ENCODE measurements around the gene SPN. TPM values are rescaled to one million over a fixed set of nuclear protein-coding genes. Genes with fewer than 3 reads are reported as not detected.

The SPN gene
- total and polyA plus RNA-seq, 9 of the 15 experiments (the other 6 are each of a cell fraction or from before 2014, with no cell fraction given) = 24.3 to 225 (median 79.4) TPM

DNA sequence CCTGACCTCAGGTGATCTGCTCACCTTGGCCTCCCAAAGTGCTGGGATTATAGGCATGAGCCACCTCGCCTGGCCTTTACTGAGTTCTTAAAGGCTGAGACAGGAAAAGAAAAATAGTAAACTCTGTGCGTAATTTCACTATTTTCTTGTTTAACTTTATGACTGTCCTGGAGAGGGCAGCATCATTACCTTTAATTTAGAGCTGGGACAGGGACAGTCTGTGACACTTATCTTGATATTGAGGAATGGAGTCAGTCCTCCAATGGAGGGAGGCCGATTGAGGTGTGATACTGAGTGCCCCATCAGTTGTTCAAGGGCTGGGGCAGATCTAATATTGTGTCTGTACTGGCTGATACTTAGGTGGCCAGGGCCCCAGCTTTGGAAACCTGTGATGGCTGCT lies 21.5 kb upstream of the SPN start (continued):
- TF ChIP-seq ZC3H11A (IDR thresholded peaks at IDR 0.05; ENCODE audit: low read depth, low read length) = no peak
- TF ChIP-seq, protein P1, sequence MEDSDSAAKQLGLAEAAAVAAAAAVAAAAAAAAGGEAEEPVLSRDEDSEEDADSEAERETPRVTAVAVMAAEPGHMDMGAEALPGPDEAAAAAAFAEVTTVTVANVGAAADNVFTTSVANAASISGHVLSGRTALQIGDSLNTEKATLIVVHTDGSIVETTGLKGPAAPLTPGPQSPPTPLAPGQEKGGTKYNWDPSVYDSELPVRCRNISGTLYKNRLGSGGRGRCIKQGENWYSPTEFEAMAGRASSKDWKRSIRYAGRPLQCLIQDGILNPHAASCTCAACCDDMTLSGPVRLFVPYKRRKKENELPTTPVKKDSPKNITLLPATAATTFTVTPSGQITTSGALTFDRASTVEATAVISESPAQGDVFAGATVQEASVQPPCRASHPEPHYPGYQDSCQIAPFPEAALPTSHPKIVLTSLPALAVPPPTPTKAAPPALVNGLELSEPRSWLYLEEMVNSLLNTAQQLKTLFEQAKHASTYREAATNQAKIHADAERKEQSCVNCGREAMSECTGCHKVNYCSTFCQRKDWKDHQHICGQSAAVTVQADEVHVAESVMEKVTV (CRISPR knock-in tag; IDR thresholded peaks at IDR 0.05) = peak; percentile 36; the same call in 1 of the 2 replicates
- TF ChIP-seq SP2 (IDR thresholded peaks at IDR 0.05; ENCODE audit: extremely low read depth, low read depth, low read length, poor library complexity, severe bottlenecking) = no peak
- TF ChIP-seq, protein P2, sequence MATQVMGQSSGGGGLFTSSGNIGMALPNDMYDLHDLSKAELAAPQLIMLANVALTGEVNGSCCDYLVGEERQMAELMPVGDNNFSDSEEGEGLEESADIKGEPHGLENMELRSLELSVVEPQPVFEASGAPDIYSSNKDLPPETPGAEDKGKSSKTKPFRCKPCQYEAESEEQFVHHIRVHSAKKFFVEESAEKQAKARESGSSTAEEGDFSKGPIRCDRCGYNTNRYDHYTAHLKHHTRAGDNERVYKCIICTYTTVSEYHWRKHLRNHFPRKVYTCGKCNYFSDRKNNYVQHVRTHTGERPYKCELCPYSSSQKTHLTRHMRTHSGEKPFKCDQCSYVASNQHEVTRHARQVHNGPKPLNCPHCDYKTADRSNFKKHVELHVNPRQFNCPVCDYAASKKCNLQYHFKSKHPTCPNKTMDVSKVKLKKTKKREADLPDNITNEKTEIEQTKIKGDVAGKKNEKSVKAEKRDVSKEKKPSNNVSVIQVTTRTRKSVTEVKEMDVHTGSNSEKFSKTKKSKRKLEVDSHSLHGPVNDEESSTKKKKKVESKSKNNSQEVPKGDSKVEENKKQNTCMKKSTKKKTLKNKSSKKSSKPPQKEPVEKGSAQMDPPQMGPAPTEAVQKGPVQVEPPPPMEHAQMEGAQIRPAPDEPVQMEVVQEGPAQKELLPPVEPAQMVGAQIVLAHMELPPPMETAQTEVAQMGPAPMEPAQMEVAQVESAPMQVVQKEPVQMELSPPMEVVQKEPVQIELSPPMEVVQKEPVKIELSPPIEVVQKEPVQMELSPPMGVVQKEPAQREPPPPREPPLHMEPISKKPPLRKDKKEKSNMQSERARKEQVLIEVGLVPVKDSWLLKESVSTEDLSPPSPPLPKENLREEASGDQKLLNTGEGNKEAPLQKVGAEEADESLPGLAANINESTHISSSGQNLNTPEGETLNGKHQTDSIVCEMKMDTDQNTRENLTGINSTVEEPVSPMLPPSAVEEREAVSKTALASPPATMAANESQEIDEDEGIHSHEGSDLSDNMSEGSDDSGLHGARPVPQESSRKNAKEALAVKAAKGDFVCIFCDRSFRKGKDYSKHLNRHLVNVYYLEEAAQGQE (IDR thresholded peaks at IDR 0.05; ENCODE audit: borderline replicate concordance) = peak; percentile 73; the same call in 1 of the 2 replicates
- TF ChIP-seq, protein P2 (CRISPR knock-in tag; IDR thresholded peaks at IDR 0.05; ENCODE audit: low read depth) = no peak
- no peak for TF ChIP-seq HNRNPK (IDR thresholded peaks at IDR 0.05; ENCODE audit: low read depth, low read length, poor library complexity, severe bottlenecking)
- TF ChIP-seq, protein P3, sequence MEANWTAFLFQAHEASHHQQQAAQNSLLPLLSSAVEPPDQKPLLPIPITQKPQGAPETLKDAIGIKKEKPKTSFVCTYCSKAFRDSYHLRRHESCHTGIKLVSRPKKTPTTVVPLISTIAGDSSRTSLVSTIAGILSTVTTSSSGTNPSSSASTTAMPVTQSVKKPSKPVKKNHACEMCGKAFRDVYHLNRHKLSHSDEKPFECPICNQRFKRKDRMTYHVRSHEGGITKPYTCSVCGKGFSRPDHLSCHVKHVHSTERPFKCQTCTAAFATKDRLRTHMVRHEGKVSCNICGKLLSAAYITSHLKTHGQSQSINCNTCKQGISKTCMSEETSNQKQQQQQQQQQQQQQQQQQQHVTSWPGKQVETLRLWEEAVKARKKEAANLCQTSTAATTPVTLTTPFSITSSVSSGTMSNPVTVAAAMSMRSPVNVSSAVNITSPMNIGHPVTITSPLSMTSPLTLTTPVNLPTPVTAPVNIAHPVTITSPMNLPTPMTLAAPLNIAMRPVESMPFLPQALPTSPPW (CRISPR knock-in tag; IDR thresholded peaks at IDR 0.05) = peak; percentile 33; the same call in 1 of the 2 replicates
